Heart left ventricle (tissue), 13 donors: ENCODE data around the gene OR2Y1.

ENCODE experiments used
- POLR2A ChIP-seq, 2 donors: fragments of 450-650 bp; IDR thresholded peaks; one replicate each; pipeline ENCODE4 v1.6.1; 2017; ENCODE audit warnings: antibody characterized with exemption in 2 of 2, mild to moderate bottlenecking in 2 of 2, moderate library complexity in 2 of 2
- TF ChIP-seq, protein P1 (sequence below), 12 donors: fragments of 200-600 bp; sonication (generic) in 4 of 12; IDR thresholded peaks; one replicate each; pipeline versions ENCODE4 v1.5.0 to v1.8.0; 2018 to 2022; ENCODE audit warnings: antibody characterized with exemption in 12 of 12, mild to moderate bottlenecking in 5 of 12
- donor health status: ischemic (EF 13 %, LVEDD 7.1; RV severe dilation, severe dysfunction).
- donor health status: DM: no; HTN: yes; CAD: no.
- donor health status: DM: no; HTN: no; CAD: no.
- donor health status: ischemic (EF 25% LVEDD 6.9; RV normal size, moderate dysfunction).
- donor health status: ischemic (EF 25% LVEDD 5.7; RV mildly dilated, moderate dysfunction).
- donor health status: ischemic (EF 35%, LVEDD 5.7; RV mildly dilated, moderate dysfunction).
- donor health status: nonischemic (EF 11% LVEDD 7.7; RV severe dilation, severe dysfunction).
- donor health status: DM: yes; HTN: yes; CAD: no.
- donor health status: PGD.
- donor health status: ischemic (EF 29% LVEDD 5.4; RV normal size, mild dysfunction).
- donor health status: nonischemic (EF 23%, LVEDD 6.1; RV moderate dilation, normal function).

DNA sequence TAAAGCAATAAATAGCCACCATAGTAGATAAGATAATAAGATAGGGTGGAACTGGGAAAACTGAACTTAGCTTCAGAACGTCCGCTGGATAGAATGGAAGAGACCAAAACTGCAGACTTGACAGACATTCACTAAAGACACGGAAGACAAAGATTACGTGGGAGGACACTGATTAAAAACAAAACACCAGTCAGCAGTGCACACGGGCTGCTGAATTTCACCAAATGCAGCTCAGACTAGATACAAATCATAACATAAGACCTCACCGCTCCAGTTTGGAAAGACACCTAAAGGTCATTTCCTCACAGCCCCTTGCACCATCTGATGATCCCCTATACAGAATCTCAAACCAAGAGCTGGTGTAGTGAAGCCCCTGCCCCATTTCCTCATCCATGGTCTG is 2.9 kb upstream of the OR2Y1 start:
- TF ChIP-seq, protein P1, sequence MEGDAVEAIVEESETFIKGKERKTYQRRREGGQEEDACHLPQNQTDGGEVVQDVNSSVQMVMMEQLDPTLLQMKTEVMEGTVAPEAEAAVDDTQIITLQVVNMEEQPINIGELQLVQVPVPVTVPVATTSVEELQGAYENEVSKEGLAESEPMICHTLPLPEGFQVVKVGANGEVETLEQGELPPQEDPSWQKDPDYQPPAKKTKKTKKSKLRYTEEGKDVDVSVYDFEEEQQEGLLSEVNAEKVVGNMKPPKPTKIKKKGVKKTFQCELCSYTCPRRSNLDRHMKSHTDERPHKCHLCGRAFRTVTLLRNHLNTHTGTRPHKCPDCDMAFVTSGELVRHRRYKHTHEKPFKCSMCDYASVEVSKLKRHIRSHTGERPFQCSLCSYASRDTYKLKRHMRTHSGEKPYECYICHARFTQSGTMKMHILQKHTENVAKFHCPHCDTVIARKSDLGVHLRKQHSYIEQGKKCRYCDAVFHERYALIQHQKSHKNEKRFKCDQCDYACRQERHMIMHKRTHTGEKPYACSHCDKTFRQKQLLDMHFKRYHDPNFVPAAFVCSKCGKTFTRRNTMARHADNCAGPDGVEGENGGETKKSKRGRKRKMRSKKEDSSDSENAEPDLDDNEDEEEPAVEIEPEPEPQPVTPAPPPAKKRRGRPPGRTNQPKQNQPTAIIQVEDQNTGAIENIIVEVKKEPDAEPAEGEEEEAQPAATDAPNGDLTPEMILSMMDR (IDR thresholded peaks at IDR 0.05), result no peak
- no peak for TF ChIP-seq POLR2A (IDR thresholded peaks at IDR 0.05)
